HG02571 (cell line): ENCODE measurements around the gene KCTD7.
"Not testable (repeated sequence)": the region's sequence is repeated elsewhere in the genome, so short reads cannot be mapped to it uniquely, and the experiment has no call there.

Experiments
- ATAC-seq: cut with Tn5 transposase; IDR thresholded peaks from one replicate; pipeline ENCODE4 v1.9.1; 2021; ENCODE audit warnings: mild to moderate bottlenecking, moderate library complexity; ENCODE audit not compliant: unreplicated experiment

The KCTD7 gene

DNA sequence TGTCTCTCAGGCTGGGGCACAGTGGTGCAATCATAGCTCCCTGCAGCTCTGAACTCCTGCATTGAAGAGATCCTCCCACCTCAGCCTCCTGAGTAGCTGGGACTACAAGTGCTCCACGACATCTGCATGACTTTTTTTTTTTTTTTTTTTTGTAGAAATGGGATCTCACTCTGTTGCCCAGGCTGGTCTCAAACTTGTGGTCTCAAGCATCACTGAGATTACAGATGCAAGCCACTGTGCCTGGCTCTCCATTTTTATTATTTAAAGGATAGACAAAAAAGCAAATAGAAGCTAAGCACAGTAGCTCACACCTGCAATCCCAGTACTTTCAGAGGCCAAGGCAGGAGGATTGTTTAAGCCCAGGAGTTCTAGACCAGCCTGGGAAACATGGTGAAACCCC is 13.0 kb upstream of the KCTD7 start:
- ATAC-seq, result no peak

DNA sequence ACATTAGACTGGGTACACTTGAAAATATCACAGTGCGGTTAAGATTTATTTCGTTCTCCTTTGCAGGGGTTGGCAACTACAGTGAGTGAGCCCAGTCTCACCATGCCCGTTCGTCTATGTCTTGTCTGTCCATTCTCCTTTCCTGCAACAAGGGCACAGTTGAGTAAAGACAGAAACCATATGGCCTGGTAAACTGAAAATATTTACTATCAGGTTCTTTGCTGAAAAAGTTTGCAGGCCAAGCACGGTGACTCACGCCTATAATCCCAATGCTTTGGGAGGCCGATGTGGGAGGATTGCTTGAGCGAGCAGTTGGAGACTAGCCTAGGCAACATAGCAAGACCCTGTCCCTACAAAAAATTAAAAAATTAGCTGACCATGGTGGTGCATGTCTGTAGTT is 11.4 kb upstream of the KCTD7 start:
- no peak for ATAC-seq

DNA sequence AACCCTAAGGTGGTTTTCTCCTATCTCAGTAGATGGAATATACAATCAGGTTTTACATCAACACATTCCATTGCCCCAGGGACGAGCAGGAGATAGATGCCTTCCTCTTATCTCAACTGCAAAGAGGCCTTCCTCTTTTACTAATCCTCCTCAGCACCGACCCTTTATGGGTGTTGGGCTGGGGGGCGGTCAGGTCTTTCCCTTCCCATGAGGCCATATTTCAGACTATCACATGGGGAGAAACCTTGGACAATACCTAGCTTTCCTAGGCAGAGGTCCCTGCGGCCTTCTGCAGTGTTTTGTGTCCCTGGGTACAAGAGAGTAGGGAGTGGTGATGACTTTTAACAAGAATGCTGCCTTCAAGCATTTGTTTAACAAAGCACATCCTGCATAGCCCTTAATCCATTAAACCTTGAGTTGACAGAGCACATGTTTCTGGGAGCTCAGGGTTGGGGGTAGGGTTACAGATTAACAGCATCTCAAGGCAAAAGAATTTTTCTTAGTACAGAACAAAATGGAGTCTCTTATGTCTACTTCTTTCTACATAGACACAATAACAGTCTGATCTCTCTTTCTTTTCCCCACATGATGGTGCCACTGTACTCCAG is 9.2 kb upstream of the KCTD7 start:
- not testable (repeated sequence) for ATAC-seq

DNA sequence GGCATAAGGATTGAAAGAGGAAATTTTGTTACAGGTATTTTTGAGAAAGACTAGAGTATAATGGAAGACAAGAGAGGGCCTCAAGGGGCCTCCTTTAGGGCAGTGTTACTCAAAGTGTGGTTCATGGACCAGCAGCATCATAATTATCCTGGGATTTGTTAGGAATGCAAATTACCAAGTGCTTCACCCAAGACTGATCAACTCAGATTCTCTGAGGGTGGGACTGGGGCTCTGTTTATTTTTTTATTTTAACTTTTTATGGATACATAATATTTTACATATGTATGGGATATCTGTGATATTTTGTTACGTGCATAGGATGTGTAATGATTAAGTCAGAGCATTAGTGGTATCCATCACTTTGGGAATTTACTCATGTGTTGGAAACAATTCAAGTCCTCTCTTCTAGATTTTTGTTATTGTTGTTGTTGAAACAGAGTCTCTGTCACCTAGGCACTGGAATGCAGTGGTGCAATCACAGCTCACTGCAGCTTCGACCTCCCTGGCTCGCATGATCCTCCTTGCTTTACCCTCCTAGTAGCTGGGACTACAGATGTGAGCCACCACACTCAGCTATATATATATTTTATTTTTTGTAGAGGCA is 2.2 kb upstream of the KCTD7 start:
- ATAC-seq, result no peak

DNA sequence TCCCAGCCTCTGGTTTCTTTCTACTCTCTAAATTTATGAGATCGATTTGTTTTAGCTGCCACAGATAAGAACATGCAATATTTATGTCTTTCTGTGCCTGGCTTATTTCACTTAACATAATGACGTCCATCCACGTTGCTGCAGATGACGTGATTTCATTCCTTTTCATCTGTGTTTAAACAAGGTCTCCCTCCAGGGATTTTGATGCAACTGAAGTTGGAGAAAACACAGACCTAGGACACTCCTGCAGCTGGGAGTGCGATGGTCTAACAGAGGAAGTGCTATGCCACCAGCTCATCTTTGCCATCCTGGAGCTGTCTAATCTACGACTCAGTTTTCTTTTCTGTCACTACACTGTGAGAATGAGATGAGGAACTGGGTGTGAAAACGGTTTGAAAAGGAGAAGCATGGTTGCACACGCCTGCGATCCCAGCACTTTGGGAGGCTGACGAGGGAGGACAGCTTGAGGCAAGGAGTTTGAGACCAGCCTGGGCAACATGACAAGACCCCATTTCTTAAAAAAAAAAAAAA is 1.5 kb upstream of the KCTD7 start:
- no peak for ATAC-seq

DNA sequence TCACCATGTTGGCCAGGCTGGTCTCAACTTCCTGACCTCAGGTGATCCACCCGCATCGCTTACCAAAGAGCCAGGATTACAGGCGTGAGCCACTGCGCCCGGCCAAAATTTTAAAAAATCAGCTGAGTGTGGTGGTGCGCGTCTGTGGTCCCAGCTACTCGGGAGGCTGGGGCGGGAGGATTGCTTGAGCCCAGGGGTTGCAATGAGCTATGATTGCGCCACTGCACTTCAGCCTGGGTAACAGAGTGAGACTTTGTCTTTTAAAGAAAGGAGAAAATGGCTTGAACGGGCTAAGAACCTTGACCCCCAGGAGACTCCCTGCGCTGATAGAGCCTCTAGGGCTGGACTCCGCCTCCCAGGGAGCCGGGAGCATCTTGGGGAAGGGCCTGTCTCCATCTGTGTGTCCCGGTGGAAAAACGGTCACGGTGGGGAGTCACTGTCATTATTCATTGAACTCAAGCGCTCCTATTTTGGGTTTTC is 760 bp upstream of the KCTD7 start:
- peak; percentile 12 for ATAC-seq

DNA sequence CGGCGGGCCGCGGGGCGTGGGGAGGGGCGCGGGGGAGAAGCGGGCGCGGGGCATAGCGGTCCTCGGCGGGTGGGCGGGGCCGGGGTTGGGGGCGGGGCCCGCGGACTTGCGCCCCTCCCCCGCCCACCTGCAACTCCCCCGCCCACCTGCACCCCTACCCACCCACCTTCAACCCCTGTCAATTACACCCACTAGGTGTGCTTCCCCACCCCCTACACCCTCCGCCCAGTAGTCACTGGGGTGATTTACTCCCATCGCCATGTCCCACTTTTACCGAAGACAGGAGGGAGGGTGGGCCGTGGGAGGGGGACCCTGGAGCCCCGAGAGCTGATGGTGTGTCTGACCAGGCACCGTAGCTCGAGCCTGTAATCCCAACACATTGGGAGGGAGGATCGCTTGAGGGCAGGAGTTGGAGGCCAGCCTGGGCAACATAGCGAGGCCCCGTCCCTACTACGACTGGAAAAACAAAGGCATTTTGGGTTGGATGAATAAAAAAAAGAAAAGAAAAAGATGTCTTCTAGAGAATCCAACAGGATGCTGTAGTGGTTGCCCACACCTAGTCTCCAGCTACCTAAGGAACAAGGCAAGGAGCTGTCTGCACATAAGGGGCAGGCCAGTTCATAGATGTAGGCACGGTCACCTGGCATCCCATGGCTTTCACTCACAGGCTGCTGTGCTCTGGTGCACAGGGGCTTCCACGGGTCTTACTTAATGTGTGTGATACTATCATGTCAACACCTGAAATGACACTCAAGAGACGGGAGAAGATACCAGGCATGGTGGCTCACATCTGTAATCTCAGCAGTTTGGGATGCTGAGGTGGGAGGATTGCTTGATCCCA is 761 bp downstream of the KCTD7 start:
- ATAC-seq, result no peak

DNA sequence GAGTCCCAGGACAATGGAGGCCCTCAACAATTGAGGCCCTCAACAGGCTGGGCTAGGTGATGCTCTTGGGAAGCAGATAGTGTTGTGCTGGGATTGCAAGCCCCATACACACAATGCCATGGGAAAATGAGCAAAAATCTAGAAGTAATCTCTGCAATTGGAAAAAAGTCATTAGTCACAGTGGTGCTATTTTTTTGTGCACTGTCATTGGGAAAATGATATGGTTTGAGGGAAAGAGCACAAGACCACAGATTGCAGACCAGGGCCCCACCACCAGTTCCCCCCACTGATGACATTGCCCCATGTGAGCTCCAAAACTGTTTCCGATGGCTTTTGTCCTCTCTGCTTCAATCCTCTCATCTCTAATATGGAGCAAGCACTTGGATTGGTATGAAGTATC is 1.9 kb downstream of the KCTD7 start:
- ATAC-seq, result no peak

DNA sequence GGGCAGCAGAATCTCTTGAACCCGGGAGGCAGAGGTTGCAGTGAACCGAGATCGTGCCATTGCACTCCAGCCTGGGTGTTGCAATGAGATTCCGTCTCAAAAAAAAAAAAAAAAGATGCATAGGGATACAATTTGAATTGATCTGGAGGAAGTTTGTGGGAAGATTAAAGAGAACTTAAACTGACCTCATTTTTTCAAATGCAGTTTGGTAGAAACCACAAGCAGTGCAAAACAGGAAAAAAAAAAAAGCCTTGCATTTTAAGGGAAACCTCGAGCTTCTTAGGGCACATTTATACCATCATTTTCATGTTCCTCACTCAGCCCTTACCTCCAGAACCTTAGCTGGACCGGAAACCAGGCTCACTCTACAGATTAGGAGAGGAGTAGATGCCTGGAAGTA is 2.8 kb downstream of the KCTD7 start:
- no peak for ATAC-seq

DNA sequence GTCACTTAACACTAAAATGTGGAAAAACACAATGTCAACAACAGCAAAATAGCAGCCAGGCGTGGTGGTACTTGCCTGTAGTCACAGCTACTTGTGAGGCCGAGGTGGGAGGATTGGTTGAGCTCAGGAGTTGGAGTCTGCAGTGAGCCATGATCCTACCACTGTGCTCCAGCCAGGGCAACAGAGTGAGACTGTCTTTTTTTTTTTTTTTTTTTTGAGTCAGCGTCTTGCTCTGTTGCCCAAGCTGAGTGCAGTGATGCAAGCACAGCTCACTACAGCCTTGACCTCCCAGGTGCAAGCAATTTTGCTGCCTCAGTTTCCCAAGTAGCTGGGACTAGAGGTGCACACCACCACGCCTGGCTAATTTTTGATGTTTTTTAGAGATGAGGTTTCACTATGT is 6.1 kb downstream of the KCTD7 start:
- no peak for ATAC-seq

DNA sequence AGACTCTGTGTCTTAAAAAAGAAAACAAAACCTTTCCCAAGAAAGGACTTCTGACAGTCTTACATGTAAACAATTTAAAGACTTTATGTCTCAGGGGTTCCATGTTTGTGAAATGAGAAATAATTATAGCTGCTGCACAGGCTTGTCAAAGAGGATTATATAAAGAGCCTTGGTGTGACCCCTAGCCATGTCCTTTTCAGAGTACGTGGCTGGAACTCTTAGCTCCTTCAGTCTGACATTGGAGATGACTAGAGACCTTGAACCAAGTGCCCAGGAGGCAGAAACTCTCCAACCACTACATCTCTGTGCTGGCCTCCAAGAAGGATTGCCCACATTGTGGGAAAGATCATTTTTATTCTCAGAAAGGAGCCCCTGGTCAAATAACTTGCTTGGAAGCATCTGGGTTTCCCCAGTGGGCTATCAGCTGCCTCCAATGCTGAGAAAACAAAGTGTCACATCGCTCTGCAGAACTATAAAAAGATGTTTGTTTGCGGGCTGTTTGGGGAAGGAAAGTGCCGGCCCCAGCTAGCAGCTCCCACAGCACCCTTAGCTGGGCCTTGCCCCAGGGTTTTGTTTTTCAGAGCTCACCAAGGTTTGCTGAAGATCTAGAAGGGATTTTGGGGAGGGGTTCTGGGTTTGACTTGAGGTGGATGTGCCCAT is 6.8 kb downstream of the KCTD7 start:
- ATAC-seq, result peak; percentile 19

DNA sequence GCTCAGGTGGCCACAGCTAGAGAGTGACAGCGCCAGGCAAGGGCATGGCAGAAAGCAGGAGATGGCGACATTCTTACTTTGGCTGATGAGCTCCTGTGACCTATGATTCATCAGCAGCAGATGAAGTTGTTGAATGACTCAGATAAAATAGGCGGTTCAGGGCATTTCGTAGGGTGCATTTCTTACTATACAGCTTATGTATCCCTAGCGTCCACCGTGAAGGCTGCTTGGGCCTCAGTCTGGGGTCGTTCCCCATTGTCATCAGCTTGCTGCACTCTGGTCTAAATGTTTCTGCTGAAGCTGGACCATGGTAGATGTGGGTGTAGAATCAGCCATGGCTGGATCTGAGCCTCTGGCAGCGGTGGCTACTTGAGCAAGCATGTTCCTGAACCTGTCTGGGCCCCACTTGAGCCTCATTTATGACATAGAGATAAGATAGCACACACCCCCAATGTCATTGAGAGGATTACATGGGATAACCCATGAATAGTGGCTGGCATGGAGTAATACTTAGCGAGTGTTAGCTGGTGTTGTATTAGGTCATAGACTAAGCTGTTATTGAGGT is 7.4 kb downstream of the KCTD7 start:
- peak; percentile 36 for ATAC-seq

DNA sequence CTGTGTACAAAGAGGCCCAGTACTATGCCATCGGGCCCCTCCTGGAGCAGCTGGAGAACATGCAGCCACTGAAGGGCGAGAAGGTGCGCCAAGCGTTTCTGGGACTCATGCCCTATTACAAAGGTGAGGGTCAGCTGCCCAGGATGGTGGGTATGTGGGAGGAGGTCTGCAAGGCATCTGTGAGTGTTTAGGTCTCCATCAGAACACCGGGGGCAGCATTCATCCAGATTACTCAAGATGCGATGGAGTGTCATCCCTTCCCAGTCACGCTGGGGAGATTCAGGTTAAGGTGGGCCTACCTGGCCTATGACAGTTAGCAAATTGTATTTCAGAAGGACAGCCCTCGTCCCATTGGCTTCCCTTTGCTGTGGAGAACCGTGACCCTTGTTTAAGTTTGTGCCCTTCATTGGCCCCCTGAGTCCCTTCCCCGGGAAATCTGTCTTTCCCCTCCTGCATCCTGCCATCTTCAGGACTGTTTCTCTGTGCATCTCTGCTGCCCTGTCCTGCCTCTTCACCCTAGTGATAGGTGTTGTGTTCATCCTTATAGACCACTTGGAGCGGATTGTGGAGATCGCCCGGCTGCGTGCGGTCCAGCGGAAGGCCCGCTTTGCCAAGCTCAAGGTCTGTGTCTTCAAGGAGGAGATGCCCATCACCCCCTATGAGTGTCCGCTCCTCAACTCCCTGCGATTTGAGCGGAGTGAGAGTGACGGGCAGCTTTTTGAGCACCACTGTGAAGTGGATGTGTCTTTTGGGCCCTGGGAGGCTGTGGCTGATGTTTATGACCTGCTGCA is 9.8 kb downstream of the KCTD7 start:
- no peak for ATAC-seq

DNA sequence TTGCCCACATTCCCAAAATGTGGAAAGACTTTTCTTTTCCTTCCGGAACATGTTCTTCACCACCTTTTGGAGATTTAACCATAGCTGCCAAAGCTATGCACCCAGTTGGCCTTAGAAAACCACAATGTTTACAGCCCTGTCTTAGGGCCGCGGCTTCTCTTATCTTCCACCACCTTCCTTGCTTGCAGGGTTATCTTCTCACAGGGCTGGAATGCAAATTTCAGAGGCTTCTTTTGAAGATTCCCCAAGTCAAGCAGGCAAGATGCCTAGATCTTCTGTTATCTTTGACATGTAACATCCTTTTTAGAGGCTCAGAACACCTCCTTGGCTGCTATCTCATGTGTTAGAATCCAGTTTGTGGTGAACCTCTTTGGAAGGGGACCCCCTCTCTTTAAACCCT is 11.1 kb downstream of the KCTD7 start:
- no peak for ATAC-seq

DNA sequence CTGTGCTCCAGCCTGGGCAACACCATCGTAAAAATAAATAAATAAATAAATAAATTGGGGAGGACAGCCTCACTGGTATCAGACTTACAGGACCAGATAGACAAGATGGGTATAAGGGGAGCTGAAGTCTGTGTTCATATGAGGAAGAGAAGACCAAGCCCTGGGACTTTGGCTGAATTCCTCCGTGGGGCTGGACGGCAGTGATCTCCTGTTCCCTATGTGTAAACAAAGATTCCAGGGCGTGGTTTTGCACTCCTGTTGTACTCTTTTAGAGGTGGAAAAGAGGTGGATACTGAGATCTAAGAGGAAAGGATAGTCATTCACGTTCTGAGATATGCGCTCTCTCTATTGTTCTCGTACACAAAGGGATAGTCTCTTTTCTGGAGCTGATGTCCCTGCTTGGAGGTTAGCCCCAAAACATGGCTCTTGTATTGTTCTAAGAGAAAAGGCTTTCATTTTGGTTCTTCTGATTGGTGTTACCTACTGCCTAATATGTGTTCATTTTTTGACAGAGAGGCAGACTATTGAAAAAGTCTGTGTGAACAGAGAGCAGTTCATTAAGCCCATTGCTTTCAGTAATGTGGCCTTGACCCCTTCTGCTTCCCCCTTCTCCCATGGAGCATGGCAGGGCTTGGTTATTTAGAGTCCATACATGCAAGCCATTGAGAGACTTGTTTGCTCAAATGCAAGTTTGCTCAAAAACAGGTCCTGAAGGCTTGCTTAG is 12.3 kb downstream of the KCTD7 start:
- ATAC-seq, result no peak

DNA sequence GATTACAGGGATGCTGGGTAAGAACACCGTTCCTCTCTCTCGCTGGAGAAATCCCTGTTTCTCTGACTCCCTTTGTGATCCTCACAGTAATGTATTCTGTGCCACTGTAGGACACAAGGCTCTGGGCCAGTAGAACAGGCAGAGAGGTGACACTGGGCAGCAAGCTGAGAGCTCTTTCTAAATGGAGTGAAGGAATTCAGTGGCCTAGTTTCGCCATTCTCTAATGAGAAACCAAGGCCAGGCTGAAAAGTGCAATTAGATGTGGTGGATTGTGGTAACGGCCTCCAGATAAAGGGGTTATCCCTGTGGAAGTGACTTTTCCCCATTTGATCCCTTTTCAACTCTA is 12.8 kb downstream of the KCTD7 start:
- ATAC-seq, result no peak

DNA sequence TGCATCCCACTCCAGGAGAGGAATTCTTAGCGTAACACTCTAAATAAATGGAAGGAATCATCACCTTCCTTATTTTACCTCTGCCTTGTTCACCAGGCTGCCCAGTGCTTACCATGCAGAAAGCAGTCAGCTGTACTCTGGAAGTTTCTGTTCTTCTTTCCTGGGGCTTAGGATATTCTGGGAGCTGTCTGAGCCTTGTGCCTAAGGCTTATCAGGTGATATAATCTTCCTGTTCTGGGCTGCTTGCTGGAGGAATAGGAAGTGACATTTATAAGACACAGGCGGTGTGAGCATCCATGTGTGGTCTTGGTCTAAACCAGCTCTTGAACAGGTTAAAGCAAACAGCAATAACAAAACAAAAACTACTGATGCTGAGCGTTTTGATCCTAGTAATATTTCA is 13.5 kb downstream of the KCTD7 start:
- no peak for ATAC-seq

DNA sequence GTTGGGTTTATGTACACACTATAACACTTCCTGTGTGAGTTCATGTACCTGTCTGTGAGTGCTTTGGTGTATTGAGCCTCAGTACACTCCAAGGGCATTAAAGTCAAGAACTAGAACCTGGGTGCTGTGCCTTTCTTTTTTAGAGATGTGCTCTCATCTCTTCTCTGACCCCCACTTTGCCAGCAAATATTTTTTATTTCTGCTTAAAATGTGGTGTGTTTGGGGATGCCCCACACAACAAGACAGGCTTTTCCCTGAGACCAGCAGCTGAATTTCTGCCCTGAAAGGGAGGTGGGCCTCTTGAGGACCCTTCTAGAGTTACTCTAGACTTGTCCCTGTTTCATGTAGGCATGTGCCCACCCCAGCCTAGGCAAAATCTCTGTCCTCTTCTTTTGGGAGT is 14.3 kb downstream of the KCTD7 start:
- no peak for ATAC-seq

DNA sequence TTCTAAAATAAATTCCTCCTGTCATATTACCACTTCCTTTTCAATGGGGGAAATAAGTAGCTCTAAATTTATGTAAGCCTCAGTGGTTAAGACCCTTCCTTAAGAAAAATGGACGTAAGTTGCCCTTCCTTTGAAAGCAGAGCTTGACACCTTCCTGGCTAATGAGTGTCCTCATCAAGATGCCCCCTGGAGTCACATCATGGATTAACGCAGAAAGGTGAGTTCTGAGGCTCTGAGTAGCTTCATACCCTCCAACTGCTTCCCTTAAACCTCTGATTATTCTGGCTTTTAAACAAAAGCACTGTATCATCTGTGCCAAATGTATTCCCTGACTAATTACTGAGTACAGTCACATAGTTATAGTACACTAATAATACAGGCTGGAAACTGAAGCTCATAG is 14.7 kb downstream of the KCTD7 start:
- no peak for ATAC-seq

DNA sequence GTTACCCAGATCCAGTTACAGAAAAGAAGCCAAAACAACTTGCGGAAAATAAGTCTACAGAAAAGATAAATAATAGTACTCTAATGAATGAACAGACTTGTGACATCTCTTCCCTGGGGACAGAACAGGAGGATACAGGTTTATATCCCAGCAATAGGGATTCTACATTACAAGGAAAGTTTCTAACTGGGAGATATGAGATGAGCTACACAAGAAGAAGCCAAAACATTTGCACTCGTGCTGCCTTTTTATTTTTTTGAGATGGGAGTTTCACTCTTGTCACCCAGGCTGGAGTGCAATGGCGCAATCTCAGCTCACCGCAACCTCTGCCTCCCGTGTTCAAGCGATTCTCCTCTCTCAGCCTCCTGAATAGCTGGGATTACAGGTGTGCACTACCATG is 22.3 kb downstream of the KCTD7 start:
- ATAC-seq, result not testable (repeated sequence)
